ENCODE results near the gene KANSL1.

Gene KANSL1

DNA sequence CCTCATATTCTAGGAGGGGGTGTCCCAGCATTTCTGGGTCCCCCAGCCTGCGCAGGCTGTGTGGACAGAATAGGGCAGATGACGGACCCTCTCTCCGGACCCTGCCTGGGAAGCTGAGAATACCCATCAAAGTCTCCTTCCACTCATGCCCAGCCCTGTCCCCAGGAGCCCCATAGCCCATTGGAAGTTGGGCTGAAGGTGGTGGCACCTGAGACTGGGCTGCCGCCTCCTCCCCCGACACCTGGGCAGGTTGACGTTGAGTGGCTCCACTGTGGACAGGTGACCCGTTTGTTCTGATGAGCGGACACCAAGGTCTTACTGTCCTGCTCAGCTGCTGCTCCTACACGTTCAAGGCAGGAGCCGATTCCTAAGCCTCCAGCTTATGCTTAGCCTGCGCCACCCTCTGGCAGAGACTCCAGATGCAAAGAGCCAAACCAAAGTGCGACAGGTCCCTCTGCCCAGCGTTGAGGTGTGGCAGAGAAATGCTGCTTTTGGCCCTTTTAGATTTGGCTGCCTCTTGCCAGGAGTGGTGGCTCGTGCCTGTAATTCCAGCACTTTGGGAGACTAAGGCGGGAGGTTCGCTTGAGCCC lies 182.5 kb downstream of the KANSL1 start:
- Histone ChIP-seq H2AFZ (ENCODE audit: low read depth, low read length, severe bottlenecking) (no peak overlapping the region), H3K36me3 (ENCODE audit: low read length) (no peaks in the 10 kb centered on the region), H3K27me3 (ENCODE audit: low read length) (no peaks in the 10 kb centered on the region), H3K9ac (ENCODE audit: low read length) (no peak overlapping the region), H3K79me2 (ENCODE audit: insufficient read depth, low read length) (no peaks in the 10 kb centered on the region), H3K27ac (ENCODE audit: low read depth, low read length) (no peak overlapping the region), H3K9me2 (replicated peaks; ENCODE audit: insufficient read depth, low read length) (no peaks in the 10 kb centered on the region), H4K20me1 (ENCODE audit: low read depth, low read length) (no peaks in the 10 kb centered on the region), H3K4me2 (ENCODE audit: low read depth, low read length, poor library complexity, severe bottlenecking) (no peak overlapping the region), H3F3A (ENCODE audit: insufficient read depth) (no peaks in the 10 kb centered on the region), H3K4me3 (ENCODE audit: insufficient read depth, low read length, poor library complexity, severe bottlenecking) (no peak overlapping the region), H3K9me3 (ENCODE audit: insufficient read depth, low read length) (no peaks in the 10 kb centered on the region)
- no peak for TF ChIP-seq EZH2phosphoT487 (conservative IDR thresholded peaks at IDR 0.05; ENCODE audit: low read length)
- TF ChIP-seq, protein P1, sequence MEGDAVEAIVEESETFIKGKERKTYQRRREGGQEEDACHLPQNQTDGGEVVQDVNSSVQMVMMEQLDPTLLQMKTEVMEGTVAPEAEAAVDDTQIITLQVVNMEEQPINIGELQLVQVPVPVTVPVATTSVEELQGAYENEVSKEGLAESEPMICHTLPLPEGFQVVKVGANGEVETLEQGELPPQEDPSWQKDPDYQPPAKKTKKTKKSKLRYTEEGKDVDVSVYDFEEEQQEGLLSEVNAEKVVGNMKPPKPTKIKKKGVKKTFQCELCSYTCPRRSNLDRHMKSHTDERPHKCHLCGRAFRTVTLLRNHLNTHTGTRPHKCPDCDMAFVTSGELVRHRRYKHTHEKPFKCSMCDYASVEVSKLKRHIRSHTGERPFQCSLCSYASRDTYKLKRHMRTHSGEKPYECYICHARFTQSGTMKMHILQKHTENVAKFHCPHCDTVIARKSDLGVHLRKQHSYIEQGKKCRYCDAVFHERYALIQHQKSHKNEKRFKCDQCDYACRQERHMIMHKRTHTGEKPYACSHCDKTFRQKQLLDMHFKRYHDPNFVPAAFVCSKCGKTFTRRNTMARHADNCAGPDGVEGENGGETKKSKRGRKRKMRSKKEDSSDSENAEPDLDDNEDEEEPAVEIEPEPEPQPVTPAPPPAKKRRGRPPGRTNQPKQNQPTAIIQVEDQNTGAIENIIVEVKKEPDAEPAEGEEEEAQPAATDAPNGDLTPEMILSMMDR (IDR thresholded peaks at IDR 0.05; ENCODE audit: insufficient read depth, low read length, poor library complexity, severe bottlenecking), result no peak

DNA sequence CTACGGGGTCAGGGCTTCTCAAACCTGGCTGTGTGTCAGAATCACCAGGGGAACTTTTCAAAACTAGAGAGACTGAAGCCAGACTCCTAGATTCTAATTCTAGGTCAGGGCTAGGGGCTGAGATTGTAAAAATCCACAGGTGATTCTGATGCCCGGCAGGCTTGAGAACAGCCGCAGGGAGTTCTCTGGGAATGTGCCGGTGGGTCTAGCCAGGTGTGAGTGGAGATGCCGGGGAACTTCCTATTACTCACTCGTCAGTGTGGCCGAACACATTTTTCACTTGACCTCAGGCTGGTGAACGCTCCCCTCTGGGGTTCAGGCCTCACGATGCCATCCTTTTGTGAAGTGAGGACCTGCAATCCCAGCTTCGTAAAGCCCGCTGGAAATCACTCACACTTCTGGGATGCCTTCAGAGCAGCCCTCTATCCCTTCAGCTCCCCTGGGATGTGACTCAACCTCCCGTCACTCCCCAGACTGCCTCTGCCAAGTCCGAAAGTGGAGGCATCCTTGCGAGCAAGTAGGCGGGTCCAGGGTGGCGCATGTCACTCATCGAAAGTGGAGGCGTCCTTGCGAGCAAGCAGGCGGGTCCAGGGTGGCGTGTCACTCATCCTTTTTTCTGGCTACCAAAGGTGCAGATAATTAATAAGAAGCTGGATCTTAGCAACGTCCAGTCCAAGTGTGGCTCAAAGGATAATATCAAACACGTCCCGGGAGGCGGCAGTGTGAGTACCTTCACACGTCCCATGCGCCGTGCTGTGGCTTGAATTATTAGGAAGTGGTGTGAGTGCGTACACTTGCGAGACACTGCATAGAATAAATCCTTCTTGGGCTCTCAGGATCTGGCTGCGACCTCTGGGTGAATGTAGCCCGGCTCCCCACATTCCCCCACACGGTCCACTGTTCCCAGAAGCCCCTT lies 183.3 kb downstream of the KANSL1 start:
- TF ChIP-seq EZH2phosphoT487 (conservative IDR thresholded peaks at IDR 0.05; ENCODE audit: low read length), result no peak
- TF ChIP-seq, protein P1 (IDR thresholded peaks at IDR 0.05; ENCODE audit: insufficient read depth, low read length, poor library complexity, severe bottlenecking), result no peak
- Histone ChIP-seq H3K4me3 (ENCODE audit: insufficient read depth, low read length, poor library complexity, severe bottlenecking) (no peak overlapping the region), H2AFZ (ENCODE audit: low read depth, low read length, severe bottlenecking) (no peak overlapping the region), H3F3A (ENCODE audit: insufficient read depth) (no peaks in the 10 kb centered on the region), H3K4me2 (ENCODE audit: low read depth, low read length, poor library complexity, severe bottlenecking) (no peak overlapping the region), H3K9me3 (ENCODE audit: insufficient read depth, low read length) (no peaks in the 10 kb centered on the region), H3K27me3 (ENCODE audit: low read length) (no peaks in the 10 kb centered on the region), H3K27ac (ENCODE audit: low read depth, low read length) (no peak overlapping the region), H3K9ac (ENCODE audit: low read length) (no peak overlapping the region), H3K79me2 (ENCODE audit: insufficient read depth, low read length) (no peaks in the 10 kb centered on the region), H3K9me2 (replicated peaks; ENCODE audit: insufficient read depth, low read length) (no peaks in the 10 kb centered on the region), H3K36me3 (ENCODE audit: low read length) (no peaks in the 10 kb centered on the region), H4K20me1 (ENCODE audit: low read depth, low read length) (no peaks in the 10 kb centered on the region)

- Histone ChIP-seq H3K36me3 (ENCODE audit: low read length) (no peaks in the 10 kb centered on the region), H3K9me3 (ENCODE audit: insufficient read depth, low read length) (no peaks in the 10 kb centered on the region), H3K9ac (ENCODE audit: low read length) (no peak overlapping the region), H3K4me2 (ENCODE audit: low read depth, low read length, poor library complexity, severe bottlenecking) (no peak overlapping the region), H3K79me2 (ENCODE audit: insufficient read depth, low read length) (no peaks in the 10 kb centered on the region), H4K20me1 (ENCODE audit: low read depth, low read length) (no peaks in the 10 kb centered on the region), H3K27ac (ENCODE audit: low read depth, low read length) (no peak overlapping the region), H3K27me3 (ENCODE audit: low read length) (no peaks in the 10 kb centered on the region), H3K9me2 (replicated peaks; ENCODE audit: insufficient read depth, low read length) (no peaks in the 10 kb centered on the region), H3F3A (ENCODE audit: insufficient read depth) (no peaks in the 10 kb centered on the region), H2AFZ (ENCODE audit: low read depth, low read length, severe bottlenecking) (no peak overlapping the region), H3K4me3 (ENCODE audit: insufficient read depth, low read length, poor library complexity, severe bottlenecking) (no peak overlapping the region)
- TF ChIP-seq EZH2phosphoT487 (conservative IDR thresholded peaks at IDR 0.05; ENCODE audit: low read length), result no peak
- TF ChIP-seq, protein P1 (IDR thresholded peaks at IDR 0.05; ENCODE audit: insufficient read depth, low read length, poor library complexity, severe bottlenecking), result no peak
These were observed 184.6 kb downstream of the KANSL1 start for GRCh38 chr17:46008591-46008990.

Measured in SU-DHL-6 (cell line).